ACC112 (cell line): ENCODE results near the gene PCDHA7.
"Not testable (repeated sequence)": the region's sequence is repeated elsewhere in the genome, so short reads cannot be mapped to it uniquely, and the experiment has no call there.

Experiments used
- H2AFZ ChIP-seq: fragments of 200-600 bp; sonication (generic); one replicate; pipeline ENCODE4 v1.6.0; 2017; ENCODE audit warnings: antibody characterized with exemption, low read length; ENCODE audit not compliant: unreplicated experiment
- H3K27ac ChIP-seq: fragments of 200-600 bp; sonication (generic); 2 replicates; pipeline ENCODE4 v1.5.1; 2014; ENCODE audit warnings: low read depth, mild to moderate bottlenecking, antibody characterized with exemption, low read length, moderate library complexity
- H3K27me3 ChIP-seq: fragments of 200-600 bp; sonication (generic); 2 replicates; pipeline ENCODE4 v1.6.1; 2014; ENCODE audit warnings: mild to moderate bottlenecking, antibody characterized with exemption, low read length, moderate library complexity, mixed read lengths; ENCODE audit not compliant: insufficient read depth
- H3K36me3 ChIP-seq: fragments of 200-600 bp; sonication (generic); 2 replicates; pipeline ENCODE4 v1.6.1; 2016; ENCODE audit warnings: mild to moderate bottlenecking, antibody characterized with exemption, low read length, moderate library complexity, mixed read lengths; ENCODE audit not compliant: insufficient read depth
- H3K4me1 ChIP-seq: fragments of 200-600 bp; sonication (generic); one replicate; pipeline ENCODE4 v1.6.1; 2016; ENCODE audit warnings: low read length, mixed read lengths; ENCODE audit not compliant: insufficient read depth, unreplicated experiment, control insufficient read depth
- H3K4me3 ChIP-seq: fragments of 200-600 bp; sonication (generic); 2 replicates; pipeline ENCODE4 v1.5.1; 2014; ENCODE audit warnings: mild to moderate bottlenecking, low read depth, low read length
- H3K79me2 ChIP-seq: fragments of 200-600 bp; sonication (generic); one replicate; pipeline ENCODE4 v1.6.0; 2016; ENCODE audit warnings: low read length; ENCODE audit not compliant: control insufficient read depth, unreplicated experiment, insufficient read depth

The PCDHA7 gene

GRCh38 chr5:140849831-140850634 is 16.0 kb downstream of the PCDHA7 start:
- not testable (repeated sequence) for H3K79me2 ChIP-seq, H2AFZ ChIP-seq, H3K4me1 ChIP-seq, H3K4me3 ChIP-seq, H3K27me3 ChIP-seq, H3K36me3 ChIP-seq, H3K27ac ChIP-seq

DNA sequence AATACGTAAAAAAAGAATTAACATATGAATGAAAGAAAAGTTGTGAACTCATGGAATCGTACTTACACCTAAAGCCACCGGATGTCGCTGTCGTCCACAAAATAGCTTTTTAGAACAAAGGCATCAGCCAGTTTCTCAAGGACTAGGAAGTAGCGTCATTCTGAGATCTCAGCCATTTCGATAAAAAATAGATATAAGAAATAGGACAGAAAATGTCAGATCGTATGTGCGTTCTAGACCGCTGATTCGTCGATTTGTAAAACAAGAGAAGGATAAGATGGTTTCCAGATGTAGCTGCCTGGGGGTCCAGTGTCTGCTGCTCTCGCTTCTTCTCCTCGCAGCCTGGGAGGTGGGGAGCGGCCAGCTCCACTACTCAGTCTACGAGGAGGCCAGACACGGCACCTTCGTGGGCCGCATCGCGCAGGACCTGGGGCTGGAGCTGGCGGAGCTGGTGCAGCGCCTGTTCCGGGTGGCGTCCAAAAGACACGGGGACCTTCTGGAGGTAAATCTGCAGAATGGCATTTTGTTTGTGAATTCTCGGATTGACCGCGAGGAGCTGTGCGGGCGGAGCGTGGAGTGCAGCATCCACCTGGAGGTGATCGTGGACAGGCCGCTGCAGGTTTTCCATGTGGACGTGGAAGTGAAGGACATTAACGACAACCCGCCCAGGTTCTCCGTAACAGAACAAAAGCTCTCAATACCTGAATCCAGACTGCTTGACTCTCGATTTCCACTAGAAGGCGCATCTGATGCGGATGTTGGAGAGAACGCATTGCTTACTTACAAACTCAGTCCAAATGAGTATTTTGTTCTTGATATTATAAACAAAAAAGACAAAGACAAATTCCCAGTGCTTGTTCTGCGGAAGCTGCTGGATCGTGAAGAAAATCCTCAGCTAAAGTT is 22.0 kb downstream of the PCDHA7 start, which contains the start of gene PCDHA10:
Gene PCDHA10, plus strand, starts transcription at position 126 of the 903 bp plus-strand sequence. Its CDS starts 152 bp downstream, at position 278.
- no peak within 1 kb of the TSS for H3K27ac ChIP-seq
- no peaks in the 10 kb centered on the region for H3K4me1 ChIP-seq
- H3K4me3 ChIP-seq: no peak within 1 kb of the TSS
- H3K79me2 ChIP-seq: no peaks in the 10 kb centered on the region
- H3K36me3 ChIP-seq: no peaks in the 10 kb centered on the region
- no peaks in the 10 kb centered on the region for H3K27me3 ChIP-seq
- no peak within 1 kb of the TSS for H2AFZ ChIP-seq

DNA sequence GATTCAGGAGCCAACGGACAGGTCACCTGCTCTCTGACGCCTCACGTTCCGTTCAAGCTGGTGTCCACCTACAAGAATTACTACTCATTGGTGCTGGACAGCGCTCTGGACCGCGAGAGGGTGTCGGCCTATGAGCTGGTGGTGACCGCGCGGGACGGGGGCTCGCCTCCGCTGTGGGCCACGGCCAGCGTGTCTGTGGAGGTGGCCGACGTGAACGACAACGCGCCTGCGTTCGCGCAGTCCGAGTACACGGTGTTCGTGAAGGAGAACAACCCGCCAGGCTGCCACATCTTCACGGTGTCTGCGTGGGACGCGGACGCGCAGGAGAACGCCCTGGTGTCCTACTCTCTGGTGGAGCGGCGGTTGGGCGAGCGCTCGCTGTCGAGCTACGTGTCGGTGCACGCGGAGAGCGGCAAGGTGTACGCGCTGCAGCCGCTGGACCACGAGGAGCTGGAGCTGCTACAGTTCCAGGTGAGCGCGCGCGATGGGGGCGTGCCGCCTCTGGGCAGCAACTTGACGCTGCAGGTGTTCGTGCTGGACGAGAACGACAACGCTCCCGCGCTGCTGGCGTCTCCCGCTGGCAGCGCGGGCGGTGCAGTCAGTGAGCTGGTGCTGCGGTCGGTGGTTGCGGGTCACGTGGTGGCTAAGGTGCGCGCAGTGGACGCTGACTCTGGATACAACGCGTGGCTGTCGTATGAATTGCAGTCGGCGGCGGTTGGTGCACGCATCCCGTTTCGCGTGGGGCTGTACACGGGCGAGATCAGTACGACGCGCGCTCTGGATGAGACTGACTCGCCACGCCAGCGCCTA is 23.3 kb downstream of the PCDHA7 start:
- Histone ChIP-seq H3K79me2 (no peaks in the 10 kb centered on the region), H3K27ac (no peak overlapping the region), H3K36me3 (no peaks in the 10 kb centered on the region), H3K4me3 (no peak overlapping the region), H3K27me3 (no peaks in the 10 kb centered on the region), H2AFZ (no peak overlapping the region), H3K4me1 (no peaks in the 10 kb centered on the region)

DNA sequence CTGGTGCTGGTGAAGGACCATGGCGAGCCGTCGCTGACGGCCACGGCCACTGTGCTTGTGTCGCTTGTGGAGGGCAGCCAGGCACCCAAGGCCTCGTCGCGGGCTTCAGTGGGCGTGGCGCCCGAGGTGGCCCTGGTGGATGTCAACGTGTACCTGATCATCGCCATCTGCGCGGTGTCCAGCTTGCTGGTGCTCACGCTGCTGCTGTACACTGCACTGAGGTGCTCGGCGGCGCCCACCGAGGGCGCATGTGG is 23.8 kb downstream of the PCDHA7 start:
- no peaks in the 10 kb centered on the region for H3K4me1 ChIP-seq
- no peak overlapping the region for H3K27ac ChIP-seq
- no peaks in the 10 kb centered on the region for H3K36me3 ChIP-seq

GRCh38 chr5:140862441-140863295 is 28.6 kb downstream of the PCDHA7 start:
- H2AFZ ChIP-seq: no peak overlapping the region
- H3K4me3 ChIP-seq: no peak overlapping the region
- no peak overlapping the region for H3K27ac ChIP-seq
- H3K27me3 ChIP-seq: peaks cover 4% of the 10 kb centered on the region; the same call in 1 of the 2 replicates
- no peaks in the 10 kb centered on the region for H3K36me3 ChIP-seq
- H3K79me2 ChIP-seq: no peaks in the 10 kb centered on the region
- H3K4me1 ChIP-seq: no peaks in the 10 kb centered on the region

More for the DNA sequence above, 23.8 kb downstream of the PCDHA7 start:
- no peaks in the 10 kb centered on the region for H3K27me3 ChIP-seq
- no peak overlapping the region for H2AFZ ChIP-seq
- H3K79me2 ChIP-seq: no peaks in the 10 kb centered on the region
- no peak overlapping the region for H3K4me3 ChIP-seq

GRCh38 chr5:140868721-140869554 is 34.9 kb downstream of the PCDHA7 start, which contains the start of gene PCDHA11:
TSS of gene PCDHA11 (plus strand) at chr5:140868957. CDS start at chr5:140869104, 147 bp downstream.
- H3K4me1 ChIP-seq: no peaks in the 10 kb centered on the region
- no peaks in the 10 kb centered on the region for H3K36me3 ChIP-seq
- H3K79me2 ChIP-seq: no peaks in the 10 kb centered on the region
- no peak within 1 kb of the TSS for H2AFZ ChIP-seq
- peaks cover 4% of the 10 kb centered on the region; the same call in 1 of the 2 replicates for H3K27me3 ChIP-seq
- no peak within 1 kb of the TSS for H3K27ac ChIP-seq
- H3K4me3 ChIP-seq: no peak within 1 kb of the TSS

GRCh38 chr5:140869555-140869886 is 35.5 kb downstream of the PCDHA7 start:
- Histone ChIP-seq H3K79me2 (no peaks in the 10 kb centered on the region), H3K27me3 (peaks cover 4% of the 10 kb centered on the region; the same call in 1 of the 2 replicates), H2AFZ (no peak overlapping the region), H3K27ac (no peak overlapping the region), H3K4me1 (no peaks in the 10 kb centered on the region), H3K4me3 (no peak overlapping the region), H3K36me3 (no peaks in the 10 kb centered on the region)

GRCh38 chr5:140870221-140871201 is 36.4 kb downstream of the PCDHA7 start:
- Histone ChIP-seq H2AFZ (no peak overlapping the region), H3K36me3 (no peaks in the 10 kb centered on the region), H3K4me3 (no peak overlapping the region), H3K27me3 (peaks cover 4% of the 10 kb centered on the region; the same call in 1 of the 2 replicates), H3K79me2 (no peaks in the 10 kb centered on the region), H3K27ac (no peak overlapping the region), H3K4me1 (no peaks in the 10 kb centered on the region)
